C1 segment of cervical spinal cord (tissue), 14 donors: ENCODE results near the gene AKR1B1.
"Not testable (repeated sequence)": the region's sequence is repeated elsewhere in the genome, so short reads cannot be mapped to it uniquely, and the experiment has no call there.

Source experiments
- DNase-seq, 14 donors: peaks; one replicate each; lab custom pipeline; 2025; lab: John Stamatoyannopoulos, UW

The AKR1B1 gene

GRCh38 chr7:134458806-134459698 is at the start of gene AKR1B1:
TSS of gene AKR1B1 (minus strand) at chr7:134459100. CDS start at chr7:134459062, 38 bp downstream.
- peak; percentile 27 to 91 (median 86) for DNase-seq

DNA sequence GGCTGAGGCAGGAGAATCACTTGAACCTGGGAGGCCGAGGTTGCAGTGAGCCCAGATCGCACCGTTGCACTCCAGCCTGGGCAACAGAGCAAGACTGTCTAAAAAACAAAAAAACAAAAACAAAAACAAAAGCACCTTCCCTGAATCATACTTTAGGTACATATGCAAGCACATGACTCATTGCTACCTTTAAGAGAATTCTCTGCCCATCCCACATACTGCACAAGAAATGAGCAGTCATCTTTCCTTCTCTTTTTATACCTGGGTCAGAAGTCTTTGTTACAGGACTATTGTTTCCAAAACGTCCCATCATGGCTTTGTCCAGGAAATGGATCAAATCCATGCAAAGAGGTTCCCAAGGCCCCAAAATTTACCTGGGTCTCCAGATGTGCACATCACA is 47.0 kb upstream of the AKR1B1 start:
- DNase-seq = no peak

DNA sequence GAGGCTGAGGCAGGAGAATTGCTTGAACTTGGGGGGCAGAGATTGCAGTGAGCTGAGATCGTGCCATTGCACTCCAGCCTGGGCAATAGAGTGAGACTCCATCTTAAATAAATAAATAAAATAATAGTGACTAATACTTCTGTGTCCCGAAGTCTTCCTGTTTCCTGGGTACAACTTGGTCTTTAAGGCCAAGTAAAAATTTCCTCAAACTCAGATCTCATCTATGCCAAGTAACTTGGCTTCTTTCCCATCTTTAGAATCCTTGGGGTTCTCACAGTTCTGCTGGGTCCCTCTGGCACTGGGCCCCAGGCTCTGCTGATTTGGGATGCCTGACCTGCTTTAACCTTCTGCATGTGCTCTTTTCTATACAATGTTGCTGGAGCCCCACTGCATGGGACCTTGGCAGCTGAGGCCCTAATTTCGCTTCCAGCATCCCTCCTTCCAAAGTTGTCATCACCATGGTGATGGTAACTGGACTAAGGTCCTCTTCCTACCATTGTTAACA is 45.8 kb upstream of the AKR1B1 start:
- DNase-seq = no peak

DNA sequence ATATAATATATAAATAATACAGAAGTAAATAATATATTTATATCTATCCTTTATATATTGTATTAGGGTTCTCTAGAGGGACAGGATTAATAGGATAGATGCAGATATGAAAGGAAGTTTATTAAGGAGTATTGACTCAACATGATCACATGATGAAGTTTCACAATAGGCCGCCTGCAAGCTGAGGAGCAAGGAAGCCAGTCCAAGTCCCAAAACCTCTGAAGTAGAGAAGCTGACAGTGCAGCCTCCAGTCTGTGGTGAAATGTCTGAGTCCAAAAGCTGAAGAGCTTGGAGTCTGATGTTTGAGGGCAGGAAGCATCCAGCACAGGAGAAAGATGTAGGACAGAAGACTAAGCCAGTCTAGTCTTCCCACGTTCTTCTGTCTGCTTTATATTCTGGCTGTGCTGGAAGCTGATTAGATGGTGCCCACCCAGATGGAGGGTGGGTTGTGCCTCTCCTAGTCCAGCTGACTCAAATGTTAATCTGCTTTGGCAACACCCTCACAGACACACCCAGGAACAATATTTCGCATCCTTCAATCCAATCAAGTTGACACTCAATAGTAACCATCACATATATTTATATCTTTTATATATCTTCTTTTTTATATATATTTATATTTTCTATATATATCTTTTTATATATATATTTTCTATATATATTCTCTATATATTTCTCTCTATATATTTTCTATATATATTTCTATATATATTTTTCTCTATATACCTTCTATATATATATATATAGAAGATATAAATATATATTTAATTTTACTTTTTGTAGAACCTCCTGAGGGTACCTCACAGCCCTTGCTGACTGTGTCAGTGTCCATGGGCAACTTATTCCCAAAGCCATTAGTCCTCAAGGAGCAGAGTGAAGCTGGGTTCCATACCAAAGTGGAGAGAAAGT is 43.8 kb upstream of the AKR1B1 start:
- peak in 1 of 14 donors; percentile 8 for DNase-seq

DNA sequence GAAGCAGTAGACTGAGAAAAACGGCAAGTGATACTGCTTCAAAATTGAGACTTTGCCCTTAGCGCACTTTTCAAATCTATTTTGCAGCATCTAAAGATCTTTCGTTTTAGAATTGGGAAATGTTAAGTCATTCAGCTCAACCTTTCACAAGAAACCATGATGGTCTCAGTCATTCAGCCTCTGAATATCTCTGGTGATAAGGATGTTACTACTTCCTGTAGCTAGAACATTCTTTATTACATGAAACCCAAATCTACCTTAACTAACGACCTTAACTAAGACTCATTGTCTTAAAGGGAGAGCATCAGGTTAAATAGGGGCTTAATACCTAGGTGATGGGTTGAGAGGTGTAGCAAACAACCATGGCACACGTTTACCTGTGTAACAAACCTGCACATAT is 42.1 kb upstream of the AKR1B1 start:
- no peak for DNase-seq

- DNase-seq = no peak
Observed at GRCh38 chr7:134500406-134500805, 41.5 kb upstream of the AKR1B1 start.

GRCh38 chr7:134495546-134495945 is 36.6 kb upstream of the AKR1B1 start:
- DNase-seq = no peak

- DNase-seq = no peak
Observed at GRCh38 chr7:134493091-134493490, 34.2 kb upstream of the AKR1B1 start.

- not testable (repeated sequence) for DNase-seq
Observed at GRCh38 chr7:134487721-134488120, 28.8 kb upstream of the AKR1B1 start.

DNA sequence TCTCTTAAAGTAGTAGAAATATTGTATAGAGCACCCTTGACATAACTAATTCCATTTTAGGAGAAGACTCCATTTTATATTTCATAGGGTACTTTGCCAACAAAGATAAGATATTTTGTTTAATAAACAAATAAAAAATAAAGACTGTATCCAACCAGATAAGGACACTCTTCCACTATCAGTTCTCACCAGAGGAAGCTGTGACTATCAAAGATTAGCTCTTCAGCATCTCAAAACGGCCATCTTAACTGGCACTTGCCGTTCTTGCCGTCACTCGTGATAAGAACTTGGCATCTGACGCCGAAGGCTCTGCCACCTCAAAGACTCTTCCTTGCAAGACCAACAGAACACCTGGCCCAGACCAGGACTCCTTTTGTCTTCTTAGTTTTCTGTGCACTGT is 26.3 kb upstream of the AKR1B1 start:
- DNase-seq = no peak

DNA sequence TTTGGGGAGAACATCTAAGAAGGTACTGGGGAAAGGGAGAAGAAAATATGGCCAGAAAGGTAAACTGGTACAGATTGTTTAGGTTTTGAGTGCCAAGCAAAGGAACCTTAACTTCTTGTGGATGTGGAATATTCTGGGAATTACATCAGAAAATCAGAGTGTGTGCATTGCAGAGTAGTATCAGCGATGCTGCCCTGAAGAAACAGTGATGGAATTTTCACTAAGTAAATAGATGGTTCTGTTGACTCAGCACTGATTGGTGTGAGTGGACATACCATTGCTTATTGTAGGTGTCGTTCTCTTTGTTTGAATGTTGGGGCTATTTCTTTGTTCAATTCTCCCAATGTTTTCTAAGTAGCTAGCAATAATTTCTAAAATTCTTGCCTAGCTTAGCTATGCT is 24.4 kb upstream of the AKR1B1 start:
- no peak for DNase-seq

GRCh38 chr7:134482858-134483257 is 24.0 kb upstream of the AKR1B1 start:
- no peak for DNase-seq

- no peak for DNase-seq
Observed at GRCh38 chr7:134481167-134481566, 22.3 kb upstream of the AKR1B1 start.

DNA sequence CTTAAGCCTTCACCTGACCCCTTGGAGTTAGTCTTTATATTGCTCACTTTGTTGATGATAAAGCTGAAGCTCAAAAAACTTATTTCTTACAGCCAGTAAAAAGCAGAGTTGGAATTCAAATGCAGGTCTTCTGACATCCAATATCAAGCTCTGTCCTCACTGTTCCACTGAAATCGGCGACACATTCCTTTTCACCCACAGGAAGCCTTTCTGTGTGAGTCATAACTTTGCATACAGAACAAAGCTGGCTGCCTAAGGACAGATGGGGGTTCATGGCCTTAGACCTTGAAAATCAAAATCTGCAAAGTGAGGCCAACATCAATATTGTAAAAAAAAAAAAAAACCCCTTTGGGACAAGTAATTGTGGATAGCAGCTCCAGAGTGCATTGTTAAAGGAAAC is 21.8 kb upstream of the AKR1B1 start:
- no peak for DNase-seq

GRCh38 chr7:134480202-134480601 is 21.3 kb upstream of the AKR1B1 start:
- DNase-seq = no peak

GRCh38 chr7:134478707-134479106 is 19.8 kb upstream of the AKR1B1 start:
- no peak for DNase-seq

DNA sequence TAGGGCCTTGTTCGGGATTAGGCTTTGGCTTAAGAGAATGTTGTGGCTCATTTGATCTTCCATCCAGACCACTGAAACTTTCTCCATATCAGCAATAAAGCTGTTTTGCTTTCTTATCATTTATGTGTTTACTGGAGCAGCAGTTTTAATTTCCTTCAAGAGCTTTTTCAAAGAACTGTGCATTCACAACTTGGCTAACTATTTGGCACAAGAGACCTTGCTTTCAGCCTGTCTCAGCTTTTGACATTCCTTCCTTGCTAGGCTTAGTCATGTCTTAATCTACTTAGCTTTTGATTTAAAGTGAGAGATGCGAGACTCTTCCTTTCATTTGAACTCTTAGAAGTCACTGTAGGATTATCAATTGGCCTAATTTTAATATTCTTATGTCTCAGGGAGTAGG is 19.1 kb upstream of the AKR1B1 start:
- DNase-seq = no peak

- no peak for DNase-seq
Observed at GRCh38 chr7:134476044-134476443, 17.1 kb upstream of the AKR1B1 start.

DNA sequence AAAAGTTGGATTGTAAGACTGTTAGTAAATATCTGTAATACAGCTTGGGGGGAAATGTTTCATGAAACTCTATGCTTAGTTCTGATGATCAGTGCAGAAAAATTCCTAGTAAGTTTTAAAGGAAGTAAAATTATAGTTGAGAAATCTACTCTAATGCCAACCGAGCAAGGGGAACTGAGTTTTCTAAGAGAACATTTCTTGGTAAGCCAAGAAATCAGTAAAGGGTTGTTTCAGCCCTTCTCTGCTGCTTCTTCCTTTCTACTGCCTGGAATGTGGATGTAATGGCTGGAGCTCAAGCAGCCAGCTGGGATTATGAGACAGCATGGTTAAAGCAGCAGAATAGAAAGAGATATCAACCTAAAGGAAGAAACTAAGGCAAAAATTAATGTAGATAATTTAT is 15.9 kb upstream of the AKR1B1 start:
- DNase-seq = no peak

DNA sequence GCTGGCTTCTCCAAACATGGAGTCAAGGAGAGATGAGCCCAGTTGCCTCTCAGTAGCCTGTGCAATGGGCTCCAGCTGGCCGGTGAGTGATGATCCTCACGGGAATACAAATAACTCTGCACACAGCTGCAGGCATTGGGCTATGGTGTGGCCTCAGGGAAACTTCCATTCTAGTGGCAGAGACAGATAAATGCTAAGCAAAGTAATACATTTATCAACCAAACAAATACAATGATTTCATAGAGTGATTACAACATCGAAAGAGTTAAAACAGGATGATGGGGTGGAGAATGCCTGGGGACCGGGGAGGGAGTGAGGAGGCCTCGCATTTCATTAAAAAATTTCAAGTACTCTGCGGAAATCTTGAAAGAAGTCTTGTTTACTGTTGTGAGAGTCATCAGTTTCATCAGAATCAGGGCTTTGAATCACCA is 15.0 kb upstream of the AKR1B1 start:
- DNase-seq = no peak

GRCh38 chr7:134472572-134473244 is 13.8 kb upstream of the AKR1B1 start:
- DNase-seq = no peak

GRCh38 chr7:134470864-134471263 is 12.0 kb upstream of the AKR1B1 start:
- no peak for DNase-seq
